ENCODE results near the gene MECP2.
A peak's percentile ranks its signal among the peaks of the same experiment; 100 is the strongest.

MECP2 gene

DNA sequence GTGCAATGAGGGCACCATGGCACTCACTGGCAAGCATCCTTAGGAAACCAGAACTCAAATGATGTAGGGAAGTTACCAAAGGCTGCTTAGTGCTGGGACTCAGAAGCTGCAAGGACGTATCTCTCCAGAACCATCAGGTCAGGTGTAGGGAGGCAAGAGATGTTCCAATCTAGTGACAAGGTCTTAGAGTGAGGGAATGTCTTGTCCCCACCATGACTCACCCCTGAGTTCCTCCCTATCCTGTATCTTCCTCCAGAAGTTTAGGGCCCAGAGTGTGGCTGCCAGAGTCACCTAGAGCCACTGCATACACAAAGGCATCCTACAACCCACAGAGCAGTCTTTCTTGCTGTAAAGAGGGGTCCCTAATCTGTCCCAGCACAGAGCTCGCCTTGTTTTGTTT lies 63.7 kb downstream of the MECP2 start:
- no peak for DNase-seq (ENCODE audit: low spot score)

DNA sequence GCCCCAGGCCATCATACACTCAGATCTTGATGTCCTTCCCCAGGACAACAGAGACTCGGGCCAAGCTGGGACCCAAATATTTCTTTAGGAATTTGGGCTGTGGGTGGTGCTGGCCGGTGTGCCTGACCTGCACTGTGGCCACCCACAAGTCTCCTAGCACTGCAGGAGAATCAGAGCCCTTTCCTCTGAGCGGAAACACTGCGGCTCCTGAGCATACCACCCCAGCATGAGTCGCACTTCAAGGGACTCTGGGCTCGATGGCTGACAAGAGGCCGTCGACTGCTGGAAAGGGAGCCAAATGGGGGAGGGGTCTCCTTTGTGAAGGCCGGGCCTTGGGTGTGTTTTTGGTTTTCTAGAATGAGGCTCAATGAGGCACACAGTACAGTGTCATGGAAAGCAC lies 64.9 kb downstream of the MECP2 start:
- no peak for DNase-seq (ENCODE audit: low spot score)

DNA sequence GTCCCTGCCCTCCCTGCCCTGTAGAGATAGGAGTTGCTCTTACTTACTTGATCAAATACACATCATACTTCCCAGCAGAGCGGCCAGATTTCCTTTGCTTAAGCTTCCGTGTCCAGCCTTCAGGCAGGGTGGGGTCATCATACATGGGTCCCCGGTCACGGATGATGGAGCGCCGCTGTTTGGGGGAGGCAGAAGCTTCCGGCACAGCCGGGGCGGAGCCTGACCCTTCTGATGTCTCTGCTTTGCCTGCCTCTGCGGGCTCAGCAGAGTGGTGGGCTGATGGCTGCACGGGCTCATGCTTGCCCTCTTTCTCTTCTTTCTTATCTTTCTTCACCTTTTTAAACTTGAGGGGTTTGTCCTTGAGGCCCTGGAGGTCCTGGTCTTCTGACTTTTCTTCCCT lies 65.4 kb downstream of the MECP2 start:
- DNase-seq (ENCODE audit: low spot score): no peak

DNA sequence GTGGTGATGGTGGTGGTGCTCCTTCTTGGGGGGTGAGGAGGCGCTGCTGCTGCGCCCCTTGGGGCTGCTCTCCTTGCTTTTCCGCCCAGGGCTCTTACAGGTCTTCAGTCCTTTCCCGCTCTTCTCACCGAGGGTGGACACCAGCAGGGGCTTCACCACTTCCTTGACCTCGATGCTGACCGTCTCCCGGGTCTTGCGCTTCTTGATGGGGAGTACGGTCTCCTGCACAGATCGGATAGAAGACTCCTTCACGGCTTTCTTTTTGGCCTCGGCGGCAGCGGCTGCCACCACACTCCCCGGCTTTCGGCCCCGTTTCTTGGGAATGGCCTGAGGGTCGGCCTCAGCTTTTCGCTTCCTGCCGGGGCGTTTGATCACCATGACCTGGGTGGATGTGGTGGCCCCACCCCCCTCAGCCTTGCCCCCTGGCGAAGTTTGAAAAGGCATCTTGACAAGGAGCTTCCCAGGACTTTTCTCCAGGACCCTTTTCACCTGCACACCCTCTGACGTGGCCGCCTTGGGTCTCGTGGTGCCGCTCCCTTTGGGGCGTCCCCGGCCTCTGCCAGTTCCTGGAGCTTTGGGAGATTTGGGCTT lies 66.7 kb downstream of the MECP2 start:
- DNase-seq (ENCODE audit: low spot score): no peak

DNA sequence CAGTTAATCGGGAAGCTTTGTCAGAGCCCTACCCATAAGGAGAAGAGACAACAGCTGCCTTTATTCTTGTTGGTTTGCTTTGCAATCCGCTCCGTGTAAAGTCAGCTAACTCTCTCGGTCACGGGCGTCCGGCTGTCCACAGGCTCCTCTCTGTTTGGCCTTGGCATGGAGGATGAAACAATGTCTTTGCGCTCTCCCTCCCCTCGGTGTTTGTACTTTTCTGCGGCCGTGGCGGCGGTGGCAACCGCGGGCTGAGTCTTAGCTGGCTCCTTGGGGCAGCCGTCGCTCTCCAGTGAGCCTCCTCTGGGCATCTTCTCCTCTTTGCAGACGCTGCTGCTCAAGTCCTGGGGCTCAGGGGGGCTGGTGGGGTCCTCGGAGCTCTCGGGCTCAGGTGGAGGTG lies 67.3 kb downstream of the MECP2 start:
- DNase-seq (ENCODE audit: low spot score): no peak

DNA sequence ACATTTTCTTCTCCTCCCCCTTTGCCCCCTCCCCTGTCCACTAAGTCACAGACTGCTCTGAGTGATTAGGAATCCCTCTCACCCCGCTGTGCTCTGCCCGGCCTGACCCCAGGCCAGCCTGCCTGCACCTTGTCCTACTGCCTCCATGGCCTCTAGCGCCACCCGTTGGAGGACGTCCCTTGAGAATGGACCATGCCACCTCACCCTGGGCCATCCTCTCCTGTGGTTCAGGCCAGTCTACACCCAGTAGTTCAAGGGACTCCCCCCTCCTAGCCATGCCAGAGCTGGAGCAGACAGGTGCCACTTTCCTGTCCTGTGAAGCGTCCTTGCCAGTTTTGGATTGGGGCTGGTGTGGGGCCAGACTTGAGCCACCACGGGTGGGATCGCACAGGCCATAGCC lies 68.1 kb downstream of the MECP2 start:
- DNase-seq (ENCODE audit: low spot score): no peak

DNA sequence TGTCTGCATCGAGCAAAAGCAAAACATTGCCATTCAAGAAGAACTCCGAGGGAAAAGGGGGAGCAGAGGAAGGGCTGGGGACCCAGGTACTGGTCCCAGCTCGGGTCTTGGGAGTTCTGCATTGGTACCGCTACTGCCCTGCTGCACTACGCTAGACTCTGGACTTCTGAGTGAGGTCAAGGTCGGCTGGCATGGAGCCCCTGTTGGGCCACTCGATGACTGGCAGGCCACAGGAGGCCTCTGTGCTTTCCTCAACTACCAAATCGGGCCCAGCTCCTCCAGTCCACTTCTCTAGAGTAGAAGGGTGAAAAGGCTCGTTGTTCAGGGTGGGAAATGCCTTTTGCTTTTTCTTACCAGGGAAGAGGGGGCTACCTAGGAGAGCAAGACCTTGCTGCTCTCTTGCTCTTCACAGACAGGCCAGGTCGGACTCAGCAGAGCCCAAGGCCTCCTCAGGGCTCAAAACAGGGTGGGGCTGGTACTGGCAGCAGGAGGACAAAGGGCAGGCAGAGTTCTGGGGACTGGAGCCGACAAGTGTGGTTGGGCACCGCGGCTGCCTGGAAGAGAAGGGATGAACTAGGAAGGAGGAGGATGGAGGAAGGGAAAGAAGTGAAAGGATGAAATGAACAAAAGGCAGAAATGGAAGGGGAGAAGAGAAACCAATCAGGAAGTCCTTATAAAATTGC lies 68.9 kb downstream of the MECP2 start:
- DNase-seq (ENCODE audit: low spot score): no peak

DNA sequence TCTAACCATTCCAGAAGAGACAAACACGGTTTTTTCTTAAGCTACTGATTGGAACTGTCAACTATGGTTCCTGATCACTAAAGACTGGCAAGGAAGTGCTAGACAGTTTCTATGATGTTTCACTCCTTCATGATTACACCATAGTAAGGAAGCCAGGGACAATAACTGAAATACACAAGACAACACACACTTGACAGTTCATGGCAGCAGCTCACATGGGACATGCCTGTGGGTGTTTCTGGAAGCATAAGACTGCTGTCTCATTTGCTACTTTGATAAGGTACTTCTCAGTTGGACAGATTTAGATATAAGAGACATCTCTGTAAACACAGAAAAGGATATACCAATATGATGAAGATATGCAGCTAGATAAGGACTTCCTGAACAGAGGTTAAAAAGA lies 69.5 kb downstream of the MECP2 start:
- DNase-seq (ENCODE audit: low spot score): no peak

DNA sequence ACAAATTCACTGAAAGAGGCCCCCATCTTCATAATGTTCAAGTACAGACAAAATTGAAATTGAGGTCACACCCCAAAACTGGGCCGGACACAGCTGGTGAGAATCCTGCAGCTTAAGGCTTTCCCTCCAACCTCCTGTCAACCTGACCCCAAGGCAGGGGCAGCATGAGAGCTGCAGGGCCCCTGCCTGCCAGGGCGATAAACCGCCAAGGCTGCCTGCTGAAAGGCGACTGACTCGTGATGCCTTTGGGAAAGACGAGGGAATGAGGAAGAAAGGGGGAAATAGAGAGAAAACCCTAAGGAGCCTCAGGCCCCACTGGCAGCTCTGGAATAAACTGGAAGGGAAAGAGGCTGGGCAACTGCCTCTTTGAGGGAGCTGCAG lies 70.5 kb downstream of the MECP2 start:
- DNase-seq (ENCODE audit: low spot score): no peak

DNA sequence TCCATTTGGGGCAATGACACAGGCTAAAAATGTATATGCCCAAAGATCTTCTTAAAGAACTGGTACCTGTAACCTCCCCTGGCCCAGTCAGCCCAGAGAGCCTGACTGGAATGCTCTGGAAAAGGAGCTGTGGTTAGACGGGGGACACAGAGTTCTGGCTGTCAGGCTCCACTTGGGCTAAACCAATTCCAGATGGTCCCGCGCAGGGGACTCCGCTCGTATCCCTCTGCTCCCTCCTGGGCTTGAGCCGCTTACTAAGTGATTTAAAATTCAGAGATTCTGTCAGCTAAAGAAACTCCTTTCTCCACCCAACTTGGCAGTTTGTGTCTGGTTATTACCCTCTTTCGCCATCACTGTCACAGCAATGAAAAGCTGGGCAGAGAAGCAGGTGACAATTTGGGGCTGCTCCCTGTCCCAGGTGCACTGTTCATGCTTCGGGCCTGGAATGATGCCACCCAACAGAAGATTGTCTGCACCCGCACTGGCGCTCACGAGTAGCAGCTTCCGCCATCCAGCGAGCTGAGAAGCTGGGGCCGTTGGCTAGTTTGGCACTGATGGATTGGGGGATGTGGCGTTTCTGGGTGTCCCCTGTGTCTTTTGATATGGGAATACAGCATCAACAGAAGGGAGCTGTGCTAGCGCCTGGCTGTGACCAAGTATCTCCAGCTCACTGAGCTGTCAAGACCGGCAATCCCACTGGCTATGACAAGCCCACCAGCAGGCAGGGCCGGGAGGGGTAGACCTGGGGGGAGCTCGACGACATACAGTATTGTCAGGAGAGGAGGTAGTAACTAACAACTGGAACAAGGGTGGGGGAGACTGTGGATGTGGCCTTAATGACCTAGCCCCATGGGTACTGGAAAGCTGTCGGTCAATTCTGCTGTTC lies 71.1 kb downstream of the MECP2 start:
- no peak for DNase-seq (ENCODE audit: low spot score)

DNA sequence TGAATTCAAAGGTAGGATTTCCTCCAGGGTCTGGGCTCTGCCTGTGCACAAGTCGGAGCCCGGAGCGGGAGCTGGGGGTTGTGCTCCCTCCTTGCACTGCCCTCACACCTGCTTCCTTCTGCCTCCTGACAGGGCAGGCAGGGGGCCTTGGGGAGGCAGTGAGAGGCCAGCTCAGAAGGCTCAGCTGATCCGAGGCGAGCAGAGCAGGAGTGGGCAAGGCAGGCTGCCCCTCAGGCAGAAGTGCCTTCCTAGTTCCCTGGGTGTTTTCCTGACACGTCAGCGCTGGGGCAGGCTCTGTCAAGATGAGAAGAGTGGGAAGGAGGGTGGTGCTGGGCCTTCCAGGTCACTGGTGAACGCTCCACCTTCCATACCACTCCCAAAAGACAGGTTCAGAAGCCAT lies 72.3 kb downstream of the MECP2 start:
- no peak for DNase-seq (ENCODE audit: low spot score)

DNA sequence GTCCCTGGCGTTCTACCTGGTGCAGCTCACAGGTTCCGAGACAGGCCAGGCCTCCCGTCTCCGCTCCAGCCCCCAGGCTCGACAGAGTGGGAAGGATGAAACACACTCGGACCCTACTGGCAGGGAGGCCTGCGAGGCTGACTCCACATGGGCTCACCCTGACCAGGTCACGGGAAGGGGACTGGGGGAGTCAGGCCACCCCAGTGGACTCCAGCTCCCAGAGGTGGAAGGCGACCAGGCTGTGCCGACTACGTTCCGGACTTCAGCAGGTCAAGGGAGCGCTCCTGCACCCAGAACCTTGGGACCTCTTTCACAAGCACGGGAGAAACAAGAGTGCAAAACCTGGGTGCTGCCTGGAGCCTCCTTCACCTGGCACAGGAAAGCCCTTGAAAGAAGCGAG lies 73.2 kb downstream of the MECP2 start:
- no peak for DNase-seq (ENCODE audit: low spot score)

DNA sequence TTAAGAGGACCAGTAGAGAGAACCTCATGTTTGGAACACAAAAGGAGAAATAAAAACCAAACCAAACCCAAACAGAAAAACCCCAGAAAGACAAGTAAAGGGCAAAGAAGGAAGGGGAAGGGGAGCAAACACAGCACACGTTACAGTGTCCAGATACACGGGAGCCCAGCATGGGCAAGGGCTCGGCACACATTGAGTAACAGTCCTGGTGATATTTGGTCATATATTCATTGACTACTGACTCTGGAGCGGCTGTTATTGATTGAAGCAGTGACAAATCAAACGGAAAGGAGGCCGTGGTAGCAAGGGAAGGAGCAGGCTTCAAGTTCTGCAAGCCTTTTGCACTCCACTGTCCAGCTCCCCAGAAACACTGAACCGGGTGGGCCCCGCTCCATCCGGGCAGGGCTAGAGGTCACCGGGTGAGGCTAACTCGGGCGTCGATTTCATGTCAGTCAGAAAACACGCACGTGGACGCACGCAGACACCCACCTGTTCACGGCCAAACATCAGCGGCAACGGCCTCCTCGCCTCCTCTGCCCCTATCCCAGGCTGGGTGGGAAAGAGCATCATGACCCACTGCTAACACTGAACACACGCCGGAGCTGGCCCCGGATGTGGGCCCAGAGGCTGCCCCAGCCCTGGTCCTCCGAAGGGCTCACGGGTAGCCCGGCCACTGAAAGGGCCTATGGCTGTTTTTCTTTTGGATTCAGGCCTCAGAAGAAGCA lies 74.1 kb downstream of the MECP2 start:
- no peak for DNase-seq (ENCODE audit: low spot score)

DNA sequence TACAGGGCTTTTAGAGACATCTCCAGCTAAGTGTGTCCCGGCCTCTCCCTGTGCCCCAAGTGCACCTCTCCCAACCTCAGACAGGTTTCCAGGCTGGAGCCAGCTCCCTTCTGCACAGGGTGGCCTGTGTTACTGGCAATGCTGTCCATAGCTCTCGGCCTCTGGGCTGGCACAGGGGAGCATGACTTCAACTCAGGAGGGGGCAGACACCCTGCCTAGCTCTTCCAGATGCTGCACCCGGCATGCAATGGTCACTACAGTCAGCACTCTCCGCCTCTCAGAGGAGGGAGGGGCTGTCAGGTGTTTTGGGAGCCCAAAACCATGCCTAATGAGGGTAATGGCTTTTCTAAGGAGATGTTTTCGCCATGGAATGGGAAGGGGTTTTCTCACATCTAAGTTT lies 75.4 kb downstream of the MECP2 start:
- no peak for DNase-seq (ENCODE audit: low spot score)

DNA sequence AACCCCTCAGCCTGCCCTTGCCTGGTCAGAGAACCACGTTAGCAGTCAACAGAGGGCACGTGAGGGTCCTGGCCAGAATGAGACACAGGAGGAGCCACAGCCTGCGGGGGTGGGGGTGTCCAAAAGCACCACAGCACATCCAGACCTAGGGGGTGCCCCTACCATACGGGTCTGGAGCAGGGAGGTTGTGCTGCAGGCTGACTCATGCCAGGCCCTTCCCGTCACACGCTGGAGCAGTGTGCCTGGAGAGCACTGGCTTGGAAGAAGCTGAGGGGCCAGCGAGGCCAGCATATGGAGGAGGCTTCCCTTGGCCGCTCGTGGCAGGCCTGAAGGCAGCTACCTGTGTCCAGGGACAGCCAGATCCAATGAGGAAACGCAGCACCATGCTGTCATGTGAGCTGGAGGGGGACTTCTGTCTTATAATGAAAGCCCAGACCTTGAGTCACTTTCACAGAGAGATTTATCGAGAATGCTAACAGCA lies 76.3 kb downstream of the MECP2 start:
- DNase-seq (ENCODE audit: low spot score): peak; percentile 7

DNA sequence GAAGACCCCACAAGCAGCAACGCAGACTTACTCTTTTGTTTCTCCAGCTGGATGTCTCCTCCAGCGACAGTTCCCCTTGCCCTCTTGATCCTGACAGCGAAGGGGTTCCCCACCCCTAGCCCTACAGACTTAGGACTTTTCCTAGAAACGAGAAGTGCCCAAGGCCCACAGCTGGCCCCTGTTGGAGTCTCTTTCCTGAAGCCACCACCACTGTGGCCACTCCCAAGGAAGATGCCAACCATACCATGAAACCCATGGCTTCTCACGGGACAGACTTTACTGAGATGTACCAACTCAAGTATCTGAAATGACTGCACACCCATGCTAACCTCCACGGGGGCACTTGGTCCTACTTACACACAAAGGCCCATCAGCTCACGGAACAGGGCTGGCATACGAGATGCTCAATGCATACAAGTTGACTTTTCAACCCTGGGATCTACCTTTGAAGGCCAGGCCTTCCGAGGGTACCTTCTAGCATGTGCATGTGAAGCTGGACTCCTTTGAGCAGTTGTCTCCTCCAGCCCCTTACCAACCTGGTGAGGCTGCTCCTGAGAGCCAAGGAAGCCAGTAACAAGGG lies 76.9 kb downstream of the MECP2 start:
- peak; percentile 28 for DNase-seq (ENCODE audit: low spot score)

DNA sequence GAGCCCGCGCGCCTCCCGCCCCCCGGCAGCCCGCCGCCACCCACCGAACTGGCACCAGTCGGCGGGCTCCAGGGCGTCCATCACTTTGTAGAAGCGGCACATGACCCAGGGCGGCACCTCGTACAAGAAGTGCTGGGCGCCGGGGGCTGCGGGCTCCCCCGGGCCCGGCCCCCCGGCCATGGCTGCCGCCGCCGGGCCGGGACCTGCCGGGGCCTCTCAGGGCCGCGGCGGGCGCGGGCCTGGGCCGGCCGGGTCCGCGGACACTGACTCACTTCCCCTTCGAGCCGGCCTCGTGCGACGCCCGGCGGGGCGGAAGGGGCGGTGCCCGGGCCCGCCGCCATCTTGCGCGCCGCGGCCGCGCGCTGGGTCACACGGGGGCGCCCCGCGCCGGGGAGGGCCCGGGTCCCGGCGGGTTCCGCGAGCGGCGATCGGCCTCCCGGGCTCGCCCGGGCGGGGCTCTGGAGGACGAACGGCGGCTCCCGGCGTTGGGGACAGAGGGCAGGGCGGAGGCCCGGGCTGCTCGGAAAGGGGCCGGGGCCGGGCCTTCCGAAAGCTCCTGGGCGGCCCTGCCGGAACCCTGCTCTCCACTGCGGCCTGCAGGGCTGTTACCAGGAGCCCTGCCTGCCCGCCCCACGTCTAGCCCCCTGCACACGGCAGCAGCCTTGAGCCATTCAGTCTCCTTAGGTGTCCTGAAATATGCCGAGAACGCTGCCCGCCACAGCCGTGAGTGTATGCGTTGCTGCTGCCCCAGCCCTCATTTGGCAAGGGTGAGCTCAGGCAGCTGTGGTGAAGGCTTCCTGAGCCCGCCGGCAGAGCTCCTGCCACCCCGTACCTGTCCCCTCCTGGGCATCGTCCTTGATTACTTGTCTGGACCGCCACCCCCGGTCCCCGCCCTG lies 77.6 kb downstream of the MECP2 start, which contains the start of gene IRAK1:
IRAK1 (minus strand) TSS at position 270 of the 896 bp plus-strand sequence; CDS start at position 180, 90 bp downstream.
- DNase-seq (ENCODE audit: low spot score): peak; percentile 49

DNA sequence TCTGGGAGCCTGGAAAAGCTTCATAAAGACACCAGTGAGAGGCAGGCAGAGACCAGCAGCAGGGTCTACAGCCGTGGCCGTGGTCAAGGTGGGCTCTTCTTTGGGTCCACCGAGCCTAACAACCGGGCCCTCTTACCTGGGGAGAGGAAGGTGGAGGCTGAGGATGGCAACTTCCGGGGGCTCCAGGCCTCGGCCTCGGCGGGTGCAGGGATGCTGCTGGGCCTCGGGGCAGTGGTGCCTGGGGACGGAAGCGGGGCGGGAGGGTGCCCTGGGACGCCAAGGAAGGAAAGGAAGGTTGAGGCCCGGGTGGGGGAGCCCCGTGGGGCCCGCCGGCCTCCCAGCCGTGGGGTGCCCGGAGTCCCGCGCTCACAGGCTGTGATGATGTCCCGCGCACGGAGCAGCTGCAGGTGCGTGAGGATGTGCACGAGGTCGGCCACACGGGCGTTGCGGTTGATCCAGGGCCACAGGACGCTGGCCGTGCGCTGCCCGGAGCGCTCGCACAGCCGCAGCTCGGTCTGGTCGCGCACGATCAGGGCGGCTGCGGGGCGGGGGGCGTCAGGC lies 78.4 kb downstream of the MECP2 start:
- DNase-seq (ENCODE audit: low spot score): peak; percentile 15

DNA sequence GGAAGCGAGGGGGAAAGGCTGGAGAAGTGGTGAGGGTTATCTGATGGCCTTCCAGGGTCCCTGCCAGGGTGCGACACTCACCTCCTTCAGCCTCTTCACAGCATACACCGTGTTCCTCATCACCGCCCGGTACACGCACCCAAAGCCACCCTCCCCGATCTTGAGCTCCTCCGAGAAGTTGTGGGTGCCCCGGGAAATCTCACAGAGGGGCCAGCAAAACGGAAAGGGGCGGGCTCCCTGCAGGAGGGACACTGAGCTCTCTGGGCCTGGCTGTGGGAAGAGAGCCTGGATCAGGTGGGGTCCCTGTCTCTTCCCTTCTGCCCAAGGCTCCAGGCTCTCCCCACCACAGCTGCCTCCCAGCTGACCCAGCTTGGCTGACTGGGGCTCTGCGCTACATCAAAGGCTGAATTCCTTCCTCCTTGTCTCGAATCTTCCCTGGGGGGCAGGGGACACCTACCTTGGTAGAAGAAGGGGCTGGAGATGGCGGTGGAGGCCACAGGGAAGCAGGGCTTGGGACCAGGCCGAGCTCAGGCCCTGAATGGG lies 78.9 kb downstream of the MECP2 start:
- DNase-seq (ENCODE audit: low spot score): no peak
